HCT116 (cell line): ENCODE results near the gene STK32B. TPM values are rescaled to one million over a fixed set of nuclear protein-coding genes. Genes with fewer than 3 reads are reported as not detected.

Experiments
- ATAC-seq: fragments of 200-7000 bp; cut with Tn5 transposase; 2 replicates; pipeline ENCODE4 v1.9.1; 2020; ENCODE audit warnings: mild to moderate bottlenecking, moderate library complexity
- BruUV-seq: library from RNA; stranded (reverse); fragments of 400-500 nt; replicated peaks from 2 replicates; lab custom pipeline; 2021; lab: Mats Ljungman, UMichigan
- CTCF ChIA-PET: fragments of 300-600 bp; sonication (Branson Sonifier 250); formaldehyde crosslinking; loops from one replicate; lab custom pipeline; 2021; ENCODE audit warnings: antibody characterized with exemption; lab: Charles Lee
- POLR2A ChIA-PET: fragments of 300-600, 350-600 bp; sonication (Branson Sonifier 250); formaldehyde crosslinking; loops from one replicate; lab custom pipeline; 2021; ENCODE audit warnings: antibody characterized with exemption; lab: Charles Lee
- RAD21 ChIA-PET, 2 experiments: fragments of 300-600 bp; sonication (Branson Sonifier 250); formaldehyde crosslinking; loops; one replicate each; lab custom pipeline; 2023; ENCODE audit warnings: low total read pairs in 2 of 2; ENCODE audit not compliant: uncharacterized antibody in 2 of 2, unreplicated experiment in 2 of 2, low non-redundant PET in 1 of 2; lab: Charles Lee
- DNase-seq: peaks from one replicate; pipeline ENCODE4 v3.0.0-alpha.2; 2010; ENCODE audit warnings: low read depth, low spot score
- H2AFZ ChIP-seq: fragments of 200-600 bp; shearing (Covaris generic), sonication (generic); 2 replicates; pipeline ENCODE4 v1.6.1; 2017; ENCODE audit warnings: low read depth, mixed run types, mixed read lengths, antibody characterized with exemption, low read length; ENCODE audit not compliant: poor library complexity, severe bottlenecking
- H3K27ac ChIP-seq: 2 replicates; pipeline ENCODE4 v1.5.1; 2012; ENCODE audit warnings: low read depth, low read length
- H3K27me3 ChIP-seq: fragments of 200-600 bp; sonication (generic); 2 replicates; pipeline ENCODE4 v1.6.1; 2016; ENCODE audit warnings: mixed run types, low read length, mixed read lengths; ENCODE audit not compliant: insufficient read depth
- H3K36me3 ChIP-seq, 2 experiments: fragments of 200-500 bp in 1 of 2; fragments of 200-600 bp in 1 of 2; sonication (Bioruptor generic) in 1 of 2; sonication (generic) in 1 of 2; 2 replicates each; pipeline versions ENCODE4 v1.5.1 to v1.6.1; 2014 to 2016; ENCODE audit warnings: low read length in 2 of 2, inconsistent platforms in 1 of 2, mixed read lengths in 1 of 2, mixed run types in 1 of 2; ENCODE audit not compliant: insufficient read depth in 2 of 2, control insufficient read depth in 1 of 2
- H3K4me1 ChIP-seq, 2 experiments: fragments of 200-600 bp in 1 of 2; sonication (generic) in 1 of 2; 2 replicates each; pipeline versions ENCODE4 v1.5.1 to v1.6.1; 2012 to 2017; ENCODE audit warnings: low read length in 2 of 2, inconsistent platforms in 1 of 2, mild to moderate bottlenecking in 1 of 2, mixed read lengths in 1 of 2, mixed run types in 1 of 2, moderate library complexity in 1 of 2; ENCODE audit not compliant: insufficient read depth in 2 of 2, control insufficient read depth in 1 of 2
- H3K4me2 ChIP-seq: fragments of 200-600 bp; sonication (generic); 2 replicates; pipeline ENCODE4 v1.6.1; 2017; ENCODE audit warnings: mixed run types, low read length, mixed read lengths
- H3K4me3 ChIP-seq, 2 experiments: fragments of 200-600 bp in 1 of 2; sonication (generic) in 1 of 2; replicated peaks in 1 of 2; 2 replicates each; pipeline ENCODE4 v1.5.1; 2011 to 2016; ENCODE audit warnings: low read length in 2 of 2, control low read depth in 1 of 2, low read depth in 1 of 2, mild to moderate bottlenecking in 1 of 2, mixed read lengths in 1 of 2, mixed run types in 1 of 2
- H3K79me2 ChIP-seq: fragments of 200-600 bp; sonication (generic); 2 replicates; pipeline ENCODE4 v1.6.1; 2017; ENCODE audit warnings: mild to moderate bottlenecking, mixed run types, low read length, moderate library complexity, mixed read lengths; ENCODE audit not compliant: insufficient read depth
- H3K9ac ChIP-seq: fragments of 200-600 bp; sonication (generic); 2 replicates; pipeline ENCODE4 v1.6.1; 2016; ENCODE audit warnings: low read length, mixed read lengths
- H3K9me2 ChIP-seq: fragments of 200-600 bp; sonication (generic), shearing (Covaris generic); 2 replicates; pipeline ENCODE4 v1.6.1; 2017; ENCODE audit warnings: mixed run types, mild to moderate bottlenecking, moderate library complexity; ENCODE audit not compliant: insufficient read depth
- H3K9me3 ChIP-seq, 2 experiments: fragments of 200-500 bp in 1 of 2; fragments of 200-600 bp in 1 of 2; sonication (Bioruptor generic) in 1 of 2; sonication (generic) in 1 of 2; 2 replicates each; pipeline ENCODE4 v1.6.1; 2014 to 2017; ENCODE audit warnings: low read length in 2 of 2, mixed read lengths in 2 of 2, inconsistent platforms in 1 of 2, low read depth in 1 of 2, mild to moderate bottlenecking in 1 of 2, mixed run types in 1 of 2, moderate library complexity in 1 of 2; ENCODE audit not compliant: control insufficient read depth in 1 of 2, insufficient read depth in 1 of 2
- H4K20me1 ChIP-seq: fragments of 200-600 bp; sonication (generic), shearing (Covaris generic); 2 replicates; pipeline ENCODE4 v1.6.1; 2017; ENCODE audit warnings: mixed run types, mild to moderate bottlenecking, moderate library complexity; ENCODE audit not compliant: insufficient read depth
- CBX3 ChIP-seq: IDR thresholded peaks from 2 replicates; pipeline ENCODE4 v1.6.1; 2012; ENCODE audit warnings: low read depth
- CEBPB ChIP-seq: IDR thresholded peaks from 2 replicates; pipeline ENCODE4 v1.6.1; 2012; ENCODE audit warnings: low read depth
- CTCF ChIP-seq, 3 experiments: fragments of 200-600 bp in 1 of 3; sonication (generic) in 1 of 3; IDR thresholded peaks in 2 of 3; conservative IDR thresholded peaks in 1 of 3; 2 replicates each; pipeline ENCODE4 v1.5.1; 2012 to 2017; ENCODE audit warnings: low read depth in 2 of 3, low read length in 2 of 3, antibody characterized with exemption in 1 of 3, borderline replicate concordance in 1 of 3, control low read depth in 1 of 3, mild to moderate bottlenecking in 1 of 3, mixed read lengths in 1 of 3, mixed run types in 1 of 3, moderate library complexity in 1 of 3; ENCODE audit not compliant: insufficient read depth in 1 of 3
- EGR1 ChIP-seq: IDR thresholded peaks from 2 replicates; pipeline ENCODE4 v1.6.1; 2012; ENCODE audit warnings: low read depth
- ELF1 ChIP-seq: IDR thresholded peaks from 2 replicates; pipeline ENCODE4 v1.6.1; 2012; ENCODE audit warnings: low read depth, borderline replicate concordance
- EZH2phosphoT487 ChIP-seq: fragments of 200-600 bp; IDR thresholded peaks from 2 replicates; pipeline ENCODE4 v1.6.1; 2018; ENCODE audit warnings: antibody characterized with exemption, borderline replicate concordance
- FOSL1 ChIP-seq: IDR thresholded peaks from 2 replicates; pipeline ENCODE4 v1.6.1; 2012; ENCODE audit warnings: low read depth
- JUND ChIP-seq: IDR thresholded peaks from 2 replicates; pipeline ENCODE4 v1.6.1; 2012
- POLR2A ChIP-seq: IDR thresholded peaks from 2 replicates; pipeline ENCODE4 v1.7.0; 2011; ENCODE audit warnings: borderline replicate concordance; ENCODE audit not compliant: insufficient read depth, insufficient read length; ENCODE audit errors: extremely low read depth
- POLR2AphosphoS5 ChIP-seq: IDR thresholded peaks from 2 replicates; pipeline ENCODE4 v1.6.1; 2011; ENCODE audit warnings: mild to moderate bottlenecking, low read depth, low read length, moderate library complexity
- RAD21 ChIP-seq: IDR thresholded peaks from 2 replicates; pipeline ENCODE4 v1.6.1; 2012; ENCODE audit warnings: low read depth, mild to moderate bottlenecking
- REST ChIP-seq: IDR thresholded peaks from 2 replicates; pipeline ENCODE4 v1.6.1; 2012; ENCODE audit warnings: low read depth
- SP1 ChIP-seq: IDR thresholded peaks from 2 replicates; pipeline ENCODE4 v1.6.1; 2012; ENCODE audit warnings: low read depth
- SRF ChIP-seq: IDR thresholded peaks from 2 replicates; pipeline ENCODE4 v1.6.1; 2012; ENCODE audit warnings: low read depth
- YY1 ChIP-seq: IDR thresholded peaks from 2 replicates; pipeline ENCODE4 v1.6.1; 2011; ENCODE audit warnings: low read length, low read depth, moderate library complexity, mild to moderate bottlenecking; ENCODE audit not compliant: insufficient replicate concordance; ENCODE audit errors: extremely low read depth
- ZBTB33 ChIP-seq: IDR thresholded peaks from 2 replicates; pipeline ENCODE4 v1.6.1; 2011; ENCODE audit warnings: mild to moderate bottlenecking, low read length, moderate library complexity; ENCODE audit not compliant: insufficient replicate concordance; ENCODE audit errors: extremely low read depth
- ZFX ChIP-seq: fragments of 450-650 bp; IDR thresholded peaks from 2 replicates; pipeline ENCODE4 v1.6.1; 2017
- ZNF274 ChIP-seq: fragments of 200-500 bp; sonication (Bioruptor generic); IDR thresholded peaks from 2 replicates; pipeline ENCODE4 v1.6.1; 2014; ENCODE audit warnings: mild to moderate bottlenecking, low read depth, low read length, inconsistent platforms
- intact Hi-C: fragments of 100-400 bp; cut with micrococcal nuclease; formaldehyde crosslinking; loops from 2 replicates; pipeline ENCODE4 v1.10.0; 2022
- total RNA-seq: library from RNA; stranded (reverse); gene quantifications from one replicate; pipeline ENCODE4 v1.2.1, GENCODE V29; 2021; ENCODE audit not compliant: unreplicated experiment

The STK32B gene
- total RNA-seq, 1 experiment from 2014 or later: not detected

- no TSS peak for BruUV-seq
Measured at GRCh38 chr4:5261866-5262265, 210.6 kb downstream of the STK32B start.

More at GRCh38 chr4:5261866-5262265, 210.6 kb downstream of the STK32B start:
- Histone ChIP-seq H3K9ac (no peak overlapping the region), H3K4me2 (no peak overlapping the region), H3K27ac (no peak overlapping the region), H2AFZ (no peak overlapping the region), H3K27me3 (peaks cover 19% of the 10 kb centered on the region), H4K20me1 (no peaks in the 10 kb centered on the region), H3K4me1 (no peaks in the 10 kb centered on the region), H3K4me3 (no peak overlapping the region), H3K79me2 (no peaks in the 10 kb centered on the region), H3K9me3 (no peaks in the 10 kb centered on the region), H3K36me3 (no peaks in the 10 kb centered on the region), H3K9me2 (no peaks in the 10 kb centered on the region)
- ATAC-seq: no peak
- CTCF ChIA-PET: no interaction called here
- intact Hi-C loops: no loop called here
- no peak for DNase-seq
- TF ChIP-seq ZBTB33 (no peak), ZFX (no peak), ELF1 (no peak), SP1 (no peak), CTCF (IDR thresholded peaks at IDR 0.05 in 2 of 3, conservative IDR thresholded peaks at IDR 0.05 in 1 of 3; ENCODE audit: borderline replicate concordance in 1 of 3, insufficient read depth in 1 of 3, low read depth in 2 of 3, low read length in 2 of 3) (no peak), REST (no peak), SRF (no peak), EZH2phosphoT487 (no peak), CEBPB (no peak), RAD21 (no peak), POLR2A (no peak), FOSL1 (no peak), CBX3 (no peak), POLR2AphosphoS5 (no peak), EGR1 (no peak), YY1 (no peak), JUND (no peak), ZNF274 (no peak)
- POLR2A ChIA-PET: no interaction called here
- RAD21 ChIA-PET: no interaction called here
